ENCODE results near the gene PYDC1.
A peak's percentile ranks its signal among the peaks of the same experiment; 100 is the strongest.

PYDC1 gene

GRCh38 chr16:31216422-31217135, at the start of gene PYDC1:
Gene PYDC1 (minus strand): TSS chr16:31217135. CDS start chr16:31217028, 107 bp downstream.
- TF ChIP-seq, protein P1, sequence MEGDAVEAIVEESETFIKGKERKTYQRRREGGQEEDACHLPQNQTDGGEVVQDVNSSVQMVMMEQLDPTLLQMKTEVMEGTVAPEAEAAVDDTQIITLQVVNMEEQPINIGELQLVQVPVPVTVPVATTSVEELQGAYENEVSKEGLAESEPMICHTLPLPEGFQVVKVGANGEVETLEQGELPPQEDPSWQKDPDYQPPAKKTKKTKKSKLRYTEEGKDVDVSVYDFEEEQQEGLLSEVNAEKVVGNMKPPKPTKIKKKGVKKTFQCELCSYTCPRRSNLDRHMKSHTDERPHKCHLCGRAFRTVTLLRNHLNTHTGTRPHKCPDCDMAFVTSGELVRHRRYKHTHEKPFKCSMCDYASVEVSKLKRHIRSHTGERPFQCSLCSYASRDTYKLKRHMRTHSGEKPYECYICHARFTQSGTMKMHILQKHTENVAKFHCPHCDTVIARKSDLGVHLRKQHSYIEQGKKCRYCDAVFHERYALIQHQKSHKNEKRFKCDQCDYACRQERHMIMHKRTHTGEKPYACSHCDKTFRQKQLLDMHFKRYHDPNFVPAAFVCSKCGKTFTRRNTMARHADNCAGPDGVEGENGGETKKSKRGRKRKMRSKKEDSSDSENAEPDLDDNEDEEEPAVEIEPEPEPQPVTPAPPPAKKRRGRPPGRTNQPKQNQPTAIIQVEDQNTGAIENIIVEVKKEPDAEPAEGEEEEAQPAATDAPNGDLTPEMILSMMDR (IDR thresholded peaks at IDR 0.05; ENCODE audit: control insufficient read depth, insufficient read depth, low read depth, low read length, missing control alignments) = no peak
- no peak for DNase-seq (ENCODE audit: low read depth)
- H3K4me3 ChIP-seq (ENCODE audit: control insufficient read depth, low read depth, low read length) = no peak within 1 kb of the TSS

GRCh38 chr16:31265329-31266245, 48.7 kb upstream of the PYDC1 start:
- peak; percentile 4 for DNase-seq (ENCODE audit: low read depth)
- TF ChIP-seq, protein P1 (IDR thresholded peaks at IDR 0.05; ENCODE audit: control insufficient read depth, insufficient read depth, low read depth, low read length, missing control alignments) = peak; percentile 8
- no peak overlapping the region for H3K4me3 ChIP-seq (ENCODE audit: control insufficient read depth, low read depth, low read length)

DNA sequence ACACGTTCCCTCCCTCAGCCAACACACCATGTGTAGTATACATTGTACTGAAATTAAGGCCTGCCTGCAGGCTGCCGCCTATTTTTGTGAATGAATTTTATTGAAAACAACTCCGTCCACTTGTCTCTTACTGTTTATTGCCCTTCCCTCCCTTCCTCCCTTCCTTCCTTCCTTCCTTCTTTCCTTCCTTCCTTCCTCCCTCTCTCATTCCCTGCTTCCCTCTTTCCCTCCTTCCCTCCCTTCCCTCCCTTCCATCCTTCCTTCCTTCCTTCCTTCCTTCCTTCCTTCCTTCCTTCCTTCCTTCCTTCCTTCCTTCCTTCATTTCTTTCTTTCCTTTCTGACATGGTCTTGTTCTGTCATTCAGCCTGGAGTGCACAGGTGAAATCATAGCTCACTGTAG, 45.1 kb upstream of the PYDC1 start:
- TF ChIP-seq, protein P1 (IDR thresholded peaks at IDR 0.05; ENCODE audit: control insufficient read depth, insufficient read depth, low read depth, low read length, missing control alignments) = no peak
- no peak overlapping the region for H3K4me3 ChIP-seq (ENCODE audit: control insufficient read depth, low read depth, low read length)
- DNase-seq (ENCODE audit: low read depth) = no peak

GRCh38 chr16:31260136-31260931, 43.4 kb upstream of the PYDC1 start:
- TF ChIP-seq, protein P1 (IDR thresholded peaks at IDR 0.05; ENCODE audit: control insufficient read depth, insufficient read depth, low read depth, low read length, missing control alignments) = no peak
- no peak for DNase-seq (ENCODE audit: low read depth)
- H3K4me3 ChIP-seq (ENCODE audit: control insufficient read depth, low read depth, low read length) = no peak overlapping the region

DNA sequence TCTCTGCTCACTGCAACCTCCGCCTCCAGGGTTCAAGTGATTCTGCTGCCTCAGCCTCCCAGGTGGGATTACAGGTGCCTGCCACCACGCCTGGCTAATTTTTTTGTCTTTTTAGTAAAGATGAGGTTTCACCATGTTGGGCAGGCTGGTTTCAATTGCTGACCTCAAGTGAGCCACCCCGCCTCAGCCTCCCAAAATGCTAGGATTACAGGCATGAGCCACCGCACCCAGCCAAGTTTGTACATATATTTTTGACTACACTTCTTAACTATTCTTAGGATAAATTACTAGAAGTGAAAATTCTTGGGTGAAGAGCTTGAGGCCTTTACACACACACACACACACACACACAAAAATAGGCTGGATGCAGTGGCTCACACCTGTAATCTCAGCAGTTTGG, 41.4 kb upstream of the PYDC1 start:
- TF ChIP-seq, protein P1 (IDR thresholded peaks at IDR 0.05; ENCODE audit: control insufficient read depth, insufficient read depth, low read depth, low read length, missing control alignments) = no peak

DNA sequence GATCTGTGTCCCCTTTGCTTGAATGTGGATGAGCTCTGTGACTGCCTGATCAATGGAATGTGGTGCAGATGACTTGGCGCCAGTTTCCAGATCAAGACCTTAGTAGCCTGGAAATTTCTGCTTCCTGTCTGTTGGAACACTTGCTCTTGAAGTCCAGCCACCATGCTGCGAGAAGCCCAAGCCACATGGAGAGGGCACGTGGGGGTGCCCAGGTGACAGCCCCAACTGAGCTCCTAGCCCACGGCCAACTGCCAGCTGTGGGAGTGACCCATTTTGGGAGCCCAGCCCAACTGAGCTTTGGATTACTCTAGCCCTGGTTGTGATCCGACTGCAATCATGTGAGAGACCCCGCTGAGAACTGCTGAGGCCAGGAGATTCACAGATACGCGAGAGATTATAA, 39.5 kb upstream of the PYDC1 start:
- TF ChIP-seq, protein P1 (IDR thresholded peaks at IDR 0.05; ENCODE audit: control insufficient read depth, insufficient read depth, low read depth, low read length, missing control alignments) = no peak
- DNase-seq (ENCODE audit: low read depth) = no peak
- no peak overlapping the region for H3K4me3 ChIP-seq (ENCODE audit: control insufficient read depth, low read depth, low read length)

More for the DNA sequence above, 41.4 kb upstream of the PYDC1 start:
- no peak overlapping the region for H3K4me3 ChIP-seq (ENCODE audit: control insufficient read depth, low read depth, low read length)
- DNase-seq (ENCODE audit: low read depth) = no peak

Data from AG09309 (cell line).